PC-3 (cell line): ENCODE results near the gene MACROH2A1.

Experiments
- EZH2phosphoT487 ChIP-seq: fragments of 300-600 bp; sonication (generic); IDR thresholded peaks from 2 replicates; pipeline ENCODE4 v1.6.1; 2018; ENCODE audit warnings: mild to moderate bottlenecking, antibody characterized with exemption, low read length, borderline replicate concordance
- TF ChIP-seq, protein P1 (sequence below): fragments of 300-600 bp; sonication (generic); conservative IDR thresholded peaks from 2 replicates; pipeline ENCODE4 v1.5.1; 2017; ENCODE audit warnings: antibody characterized with exemption, low read depth, mild to moderate bottlenecking, low read length

DNA sequence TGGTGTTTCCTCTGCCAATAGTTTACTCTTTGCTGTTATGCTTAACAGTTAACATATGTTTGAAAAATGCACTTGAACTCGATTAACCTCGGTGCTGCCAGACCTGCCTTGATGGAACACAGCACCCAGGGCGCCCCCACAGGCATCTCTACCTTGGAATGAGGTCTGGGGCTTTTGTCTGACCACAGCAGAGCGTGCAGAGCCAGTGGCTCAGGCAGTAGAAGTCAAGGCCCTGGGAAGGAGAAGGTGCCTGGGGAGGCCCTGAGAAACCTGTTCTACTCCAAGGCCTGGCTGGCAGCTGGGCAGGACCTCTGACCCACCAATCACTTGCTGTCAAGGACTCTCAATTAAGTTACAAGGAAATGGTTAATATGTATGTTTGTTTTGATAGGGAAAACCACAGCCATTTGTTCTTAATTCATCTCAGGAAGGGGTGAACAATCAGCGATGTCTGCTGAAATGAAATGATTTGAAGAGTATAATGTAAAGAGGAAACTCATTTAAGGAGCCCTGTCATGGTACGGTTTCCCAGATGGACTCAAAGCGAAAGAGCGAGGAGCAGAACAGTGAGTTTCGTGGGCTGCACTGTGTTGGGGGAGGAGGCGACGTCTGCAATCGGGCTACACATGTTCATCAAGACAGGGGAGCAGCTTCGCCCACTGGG lies 21.9 kb downstream of the MACROH2A1 start:
- TF ChIP-seq EZH2phosphoT487 = no peak
- TF ChIP-seq, protein P1, sequence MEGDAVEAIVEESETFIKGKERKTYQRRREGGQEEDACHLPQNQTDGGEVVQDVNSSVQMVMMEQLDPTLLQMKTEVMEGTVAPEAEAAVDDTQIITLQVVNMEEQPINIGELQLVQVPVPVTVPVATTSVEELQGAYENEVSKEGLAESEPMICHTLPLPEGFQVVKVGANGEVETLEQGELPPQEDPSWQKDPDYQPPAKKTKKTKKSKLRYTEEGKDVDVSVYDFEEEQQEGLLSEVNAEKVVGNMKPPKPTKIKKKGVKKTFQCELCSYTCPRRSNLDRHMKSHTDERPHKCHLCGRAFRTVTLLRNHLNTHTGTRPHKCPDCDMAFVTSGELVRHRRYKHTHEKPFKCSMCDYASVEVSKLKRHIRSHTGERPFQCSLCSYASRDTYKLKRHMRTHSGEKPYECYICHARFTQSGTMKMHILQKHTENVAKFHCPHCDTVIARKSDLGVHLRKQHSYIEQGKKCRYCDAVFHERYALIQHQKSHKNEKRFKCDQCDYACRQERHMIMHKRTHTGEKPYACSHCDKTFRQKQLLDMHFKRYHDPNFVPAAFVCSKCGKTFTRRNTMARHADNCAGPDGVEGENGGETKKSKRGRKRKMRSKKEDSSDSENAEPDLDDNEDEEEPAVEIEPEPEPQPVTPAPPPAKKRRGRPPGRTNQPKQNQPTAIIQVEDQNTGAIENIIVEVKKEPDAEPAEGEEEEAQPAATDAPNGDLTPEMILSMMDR = no peak
